ENCODE data around the gene FBN1. TPM values are rescaled to one million over a fixed set of nuclear protein-coding genes. Genes with fewer than 3 reads are reported as not detected.

FBN1 gene
- total and polyA plus RNA-seq, 10 of the 15 experiments (the other 5 are each of a cell fraction or from before 2014, with no cell fraction given) = 2.2 to 15.3 (median 7.0) TPM

GRCh38 chr15:48563934-48564333 is 81.6 kb downstream of the FBN1 start (continued):
- TF ChIP-seq, protein P1, sequence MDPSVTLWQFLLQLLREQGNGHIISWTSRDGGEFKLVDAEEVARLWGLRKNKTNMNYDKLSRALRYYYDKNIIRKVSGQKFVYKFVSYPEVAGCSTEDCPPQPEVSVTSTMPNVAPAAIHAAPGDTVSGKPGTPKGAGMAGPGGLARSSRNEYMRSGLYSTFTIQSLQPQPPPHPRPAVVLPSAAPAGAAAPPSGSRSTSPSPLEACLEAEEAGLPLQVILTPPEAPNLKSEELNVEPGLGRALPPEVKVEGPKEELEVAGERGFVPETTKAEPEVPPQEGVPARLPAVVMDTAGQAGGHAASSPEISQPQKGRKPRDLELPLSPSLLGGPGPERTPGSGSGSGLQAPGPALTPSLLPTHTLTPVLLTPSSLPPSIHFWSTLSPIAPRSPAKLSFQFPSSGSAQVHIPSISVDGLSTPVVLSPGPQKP (IDR thresholded peaks at IDR 0.05; ENCODE audit: low read depth, low read length) = no peak

DNA sequence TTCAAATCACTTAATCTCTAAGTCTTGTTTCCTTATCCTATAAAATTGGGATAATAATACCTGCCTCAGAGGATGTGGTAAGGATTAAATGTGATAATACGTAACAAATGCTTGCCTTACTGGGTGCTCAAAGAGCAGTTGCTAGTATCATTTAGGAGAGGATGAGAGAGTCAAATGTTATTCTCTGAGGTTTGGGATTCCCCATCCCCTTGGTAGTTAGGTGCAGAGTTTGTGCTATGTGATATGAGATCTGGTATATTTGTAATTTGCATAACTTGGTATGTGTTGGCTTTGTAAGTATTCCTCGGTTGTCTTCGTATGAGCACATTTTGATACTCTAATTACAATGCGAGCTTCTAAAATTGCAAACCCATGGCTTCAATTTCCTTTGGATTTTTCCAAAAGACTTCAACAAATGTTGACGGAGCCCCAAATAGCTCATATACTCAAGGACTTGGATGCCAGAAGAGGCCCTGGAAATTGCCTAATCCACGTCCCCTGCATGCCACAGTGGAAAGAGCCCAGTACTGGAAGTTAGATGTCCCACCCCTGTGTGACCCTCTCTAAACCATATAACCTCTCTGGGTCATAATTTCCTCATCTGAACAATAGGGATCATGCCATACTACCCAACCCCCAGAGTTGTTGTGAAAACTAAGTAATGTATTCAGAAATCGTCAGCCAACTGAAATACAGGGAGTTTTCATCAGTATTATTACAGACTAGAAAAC is 85.0 kb downstream of the FBN1 start:
- no peaks in the 10 kb centered on the region for H4K20me1 ChIP-seq (ENCODE audit: control insufficient read depth, insufficient read depth)
- no peaks in the 10 kb centered on the region for H3K9me3 ChIP-seq (replicated peaks; ENCODE audit: control insufficient read depth, insufficient read depth, low read length)
- DNase-seq (ENCODE audit: low read depth, low spot score) (peak; percentile 60), FAIRE-seq (peak; percentile 56), ATAC-seq (peak; percentile 93)
- WGBS (ENCODE audit: insufficient coverage, insufficient replicate concordance, low lambda C conversion rate, missing lambda C conversion rate) = 9% methylated on average over 7 of the region's 7 CpGs
- 0 out of 2 replicates have a peak overlapping the region, but pooled peaks have one; percentile 15 for H3K4me2 ChIP-seq (ENCODE audit: control insufficient read depth, insufficient read depth)
- H3K27ac ChIP-seq (ENCODE audit: control insufficient read depth, insufficient read depth) = no peak overlapping the region
- H3K79me2 ChIP-seq (ENCODE audit: control insufficient read depth, insufficient read depth, low read length) = no peaks in the 10 kb centered on the region
- no peak overlapping the region for H3K9ac ChIP-seq (ENCODE audit: control insufficient read depth, insufficient read depth, low read length)
- ChIA-PET POLR2A (interaction anchor here (1.3 kb wide), 1 partner anchor 18 kb away, joined by 3 read pairs; no protein-coding TSS in a partner anchor), CTCF (interaction anchor here (0.6 to 1.1 kb wide), 2 partner anchors 19 kb away, joined by 4 read pairs; no protein-coding TSS in a partner anchor), RAD21 (ENCODE audit: unreplicated experiment) (interaction anchor here (1.4 to 2.3 kb wide), 3 partner anchors 35 to 80 kb away, joined by 3 to 9 read pairs (median 3); no protein-coding TSS in a partner anchor), SMC1A (ENCODE audit: uncharacterized antibody, unreplicated experiment) (interaction anchor here (1.1 to 2.1 kb wide), 2 partner anchors 21 to 35 kb away, joined by 4 to 10 read pairs; no protein-coding TSS in a partner anchor)
- no peaks in the 10 kb centered on the region for H3K36me3 ChIP-seq (ENCODE audit: control insufficient read depth in 2 of 2, insufficient read depth in 2 of 2, low read length in 1 of 2)
- H3K4me3 ChIP-seq = no peak overlapping the region
- H3K27me3 ChIP-seq (replicated peaks in 1 of 2; ENCODE audit: control insufficient read depth in 2 of 2, insufficient read depth in 2 of 2, low read length in 1 of 2) = no peaks in the 10 kb centered on the region
- BruUV-seq (replicated peaks) = no TSS peak
- H2AFZ ChIP-seq (ENCODE audit: control insufficient read depth, low read depth, low read length) = no peak overlapping the region; the same call in 1 of the 2 replicates
- in situ Hi-C loops (cut with MboI) = no loop called here
- intact Hi-C loops (cut with micrococcal nuclease; ENCODE audit: unreplicated experiment) = no loop called here
- no peaks in the 10 kb centered on the region for H3K4me1 ChIP-seq (ENCODE audit: control insufficient read depth, insufficient read depth, low read length)
- peak; percentile 8; the same call in 1 of the 2 replicates for TF ChIP-seq MTA2 (IDR thresholded peaks at IDR 0.05; ENCODE audit: low read depth)
- TF ChIP-seq ETV6 (conservative IDR thresholded peaks at IDR 0.05 in 1 of 2, IDR thresholded peaks at IDR 0.05 in 1 of 2; ENCODE audit: borderline replicate concordance in 1 of 2, low read depth in 1 of 2) = no peak
- peak; percentile 30 for TF ChIP-seq MEF2B (IDR thresholded peaks at IDR 0.05; ENCODE audit: partially characterized antibody, poor library complexity, severe bottlenecking)
- peak; percentile 45; the same call in 1 of the 2 replicates for TF ChIP-seq RELB (IDR thresholded peaks at IDR 0.05; ENCODE audit: low read depth)
- peak; percentile 58 to 65; a peak in 2 of 4 replicates for TF ChIP-seq EP300 (IDR thresholded peaks at IDR 0.05; ENCODE audit: borderline replicate concordance in 1 of 2, control insufficient read depth in 1 of 2, low read depth in 2 of 2, low read length in 2 of 2)
- TF ChIP-seq IKZF1 (conservative IDR thresholded peaks at IDR 0.05) = peak; percentile 34; the same call in 1 of the 2 replicates
- TF ChIP-seq, protein P2, sequence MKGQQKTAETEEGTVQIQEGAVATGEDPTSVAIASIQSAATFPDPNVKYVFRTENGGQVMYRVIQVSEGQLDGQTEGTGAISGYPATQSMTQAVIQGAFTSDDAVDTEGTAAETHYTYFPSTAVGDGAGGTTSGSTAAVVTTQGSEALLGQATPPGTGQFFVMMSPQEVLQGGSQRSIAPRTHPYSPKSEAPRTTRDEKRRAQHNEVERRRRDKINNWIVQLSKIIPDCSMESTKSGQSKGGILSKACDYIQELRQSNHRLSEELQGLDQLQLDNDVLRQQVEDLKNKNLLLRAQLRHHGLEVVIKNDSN (IDR thresholded peaks at IDR 0.05; ENCODE audit: borderline replicate concordance, extremely low read length, insufficient read depth, low read depth, low read length) = no peak
- TF ChIP-seq CBX5 (IDR thresholded peaks at IDR 0.05; ENCODE audit: low read depth) = no peak
- peak; percentile 34 to 57; a peak in 2 of 4 replicates for TF ChIP-seq IKZF2 (IDR thresholded peaks at IDR 0.05)
- TF ChIP-seq POU2F2 (IDR thresholded peaks at IDR 0.05; ENCODE audit: borderline replicate concordance, low read depth, low read length) = peak; percentile 24; the same call in 1 of the 3 replicates
- TF ChIP-seq HDAC6 (IDR thresholded peaks at IDR 0.05; ENCODE audit: unreplicated experiment) = no peak
- TF ChIP-seq ZNF217 (IDR thresholded peaks at IDR 0.05) = no peak
- 0 out of 2 replicates have a peak, but pooled peaks have one; percentile 6 for TF ChIP-seq ZNF24 (IDR thresholded peaks at IDR 0.05)
- TF ChIP-seq RUNX3 (IDR thresholded peaks at IDR 0.05; ENCODE audit: low read length) = peak; percentile 54; the same call in 1 of the 2 replicates
